ENCODE measurements around the gene KLHL22. TPM values are rescaled to one million over a fixed set of nuclear protein-coding genes. Genes with fewer than 3 reads are reported as not detected.

Gene KLHL22
- total RNA-seq, 1 donor from 2014 or later = 58.4 TPM

DNA sequence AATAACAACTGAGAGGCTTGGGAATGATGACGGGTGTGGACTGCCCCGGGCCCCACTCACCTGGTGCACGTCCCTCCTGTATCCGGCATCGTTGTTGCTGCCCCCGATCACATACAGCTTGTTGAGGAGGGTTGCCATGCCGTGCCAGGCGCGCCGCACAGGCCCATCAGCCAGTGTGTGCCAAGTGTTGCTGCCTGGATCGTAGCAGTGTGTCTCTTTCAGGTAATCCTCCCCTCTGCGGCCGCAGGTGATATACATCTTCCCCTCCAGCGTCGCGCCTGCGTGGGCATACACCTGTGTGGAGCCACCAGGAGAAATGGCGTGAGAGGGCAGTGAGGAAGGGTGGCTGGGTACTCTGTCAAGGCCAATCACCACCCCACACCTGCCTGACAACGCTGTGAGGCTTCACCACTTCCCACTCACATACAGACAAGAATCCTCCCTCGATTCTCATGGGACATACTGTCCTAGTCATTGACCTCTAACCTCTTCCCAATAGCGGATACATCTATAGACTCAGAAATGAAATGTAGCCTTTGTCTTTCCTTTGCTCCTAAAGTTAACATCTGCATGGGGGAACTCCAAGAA is 49.1 kb downstream of the KLHL22 start:
- DNase-seq (ENCODE audit: low spot score in 2 of 2, unreplicated experiment in 2 of 2) = no peak
- H3K9me3 Mint-ChIP-seq = no peaks in the 10 kb centered on the region
- TF ChIP-seq, protein P1, sequence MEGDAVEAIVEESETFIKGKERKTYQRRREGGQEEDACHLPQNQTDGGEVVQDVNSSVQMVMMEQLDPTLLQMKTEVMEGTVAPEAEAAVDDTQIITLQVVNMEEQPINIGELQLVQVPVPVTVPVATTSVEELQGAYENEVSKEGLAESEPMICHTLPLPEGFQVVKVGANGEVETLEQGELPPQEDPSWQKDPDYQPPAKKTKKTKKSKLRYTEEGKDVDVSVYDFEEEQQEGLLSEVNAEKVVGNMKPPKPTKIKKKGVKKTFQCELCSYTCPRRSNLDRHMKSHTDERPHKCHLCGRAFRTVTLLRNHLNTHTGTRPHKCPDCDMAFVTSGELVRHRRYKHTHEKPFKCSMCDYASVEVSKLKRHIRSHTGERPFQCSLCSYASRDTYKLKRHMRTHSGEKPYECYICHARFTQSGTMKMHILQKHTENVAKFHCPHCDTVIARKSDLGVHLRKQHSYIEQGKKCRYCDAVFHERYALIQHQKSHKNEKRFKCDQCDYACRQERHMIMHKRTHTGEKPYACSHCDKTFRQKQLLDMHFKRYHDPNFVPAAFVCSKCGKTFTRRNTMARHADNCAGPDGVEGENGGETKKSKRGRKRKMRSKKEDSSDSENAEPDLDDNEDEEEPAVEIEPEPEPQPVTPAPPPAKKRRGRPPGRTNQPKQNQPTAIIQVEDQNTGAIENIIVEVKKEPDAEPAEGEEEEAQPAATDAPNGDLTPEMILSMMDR (IDR thresholded peaks at IDR 0.05; ENCODE audit: unreplicated experiment) = no peak
- no peak overlapping the region for H3K4me3 Mint-ChIP-seq
- no peak overlapping the region for H3K27ac Mint-ChIP-seq
- no peaks in the 10 kb centered on the region for H3K27me3 Mint-ChIP-seq (ENCODE audit: low read depth)
- H3K36me3 Mint-ChIP-seq = peaks cover 39% of the 10 kb centered on the region
- H3K4me1 Mint-ChIP-seq = no peaks in the 10 kb centered on the region

- H3K27me3 Mint-ChIP-seq (ENCODE audit: low read depth) = no peaks in the 10 kb centered on the region
- peaks cover 23% of the 10 kb centered on the region for H3K36me3 Mint-ChIP-seq
- H3K4me1 Mint-ChIP-seq = no peaks in the 10 kb centered on the region
- H3K4me3 Mint-ChIP-seq = no peak overlapping the region
- no peaks in the 10 kb centered on the region for H3K9me3 Mint-ChIP-seq
- no peak for DNase-seq (ENCODE audit: low spot score in 2 of 2, unreplicated experiment in 2 of 2)
- H3K27ac Mint-ChIP-seq = no peak overlapping the region
- TF ChIP-seq, protein P1 (IDR thresholded peaks at IDR 0.05; ENCODE audit: unreplicated experiment) = no peak
Observed at GRCh38 chr22:20444325-20444724, 51.3 kb downstream of the KLHL22 start.

GRCh38 chr22:20442485-20443284 is 52.9 kb downstream of the KLHL22 start:
- no peaks in the 10 kb centered on the region for H3K27me3 Mint-ChIP-seq (ENCODE audit: low read depth)
- H3K27ac Mint-ChIP-seq = no peak overlapping the region
- no peak for DNase-seq (ENCODE audit: low spot score in 2 of 2, unreplicated experiment in 2 of 2)
- H3K36me3 Mint-ChIP-seq = peaks cover 23% of the 10 kb centered on the region
- no peak overlapping the region for H3K4me3 Mint-ChIP-seq
- H3K9me3 Mint-ChIP-seq = no peaks in the 10 kb centered on the region
- H3K4me1 Mint-ChIP-seq = peaks cover 4% of the 10 kb centered on the region
- TF ChIP-seq, protein P1 (IDR thresholded peaks at IDR 0.05; ENCODE audit: unreplicated experiment) = no peak

- no peak for DNase-seq (ENCODE audit: low spot score in 2 of 2, unreplicated experiment in 2 of 2)
- Mint-ChIP-seq H3K9me3 (no peaks in the 10 kb centered on the region), H3K4me1 (peaks cover 8% of the 10 kb centered on the region), H3K36me3 (peaks cover 23% of the 10 kb centered on the region), H3K27ac (no peak overlapping the region), H3K27me3 (ENCODE audit: low read depth) (no peaks in the 10 kb centered on the region), H3K4me3 (no peak overlapping the region)
- TF ChIP-seq, protein P1 (IDR thresholded peaks at IDR 0.05; ENCODE audit: unreplicated experiment) = no peak
Observed at GRCh38 chr22:20441631-20442484, 53.7 kb downstream of the KLHL22 start.

DNA sequence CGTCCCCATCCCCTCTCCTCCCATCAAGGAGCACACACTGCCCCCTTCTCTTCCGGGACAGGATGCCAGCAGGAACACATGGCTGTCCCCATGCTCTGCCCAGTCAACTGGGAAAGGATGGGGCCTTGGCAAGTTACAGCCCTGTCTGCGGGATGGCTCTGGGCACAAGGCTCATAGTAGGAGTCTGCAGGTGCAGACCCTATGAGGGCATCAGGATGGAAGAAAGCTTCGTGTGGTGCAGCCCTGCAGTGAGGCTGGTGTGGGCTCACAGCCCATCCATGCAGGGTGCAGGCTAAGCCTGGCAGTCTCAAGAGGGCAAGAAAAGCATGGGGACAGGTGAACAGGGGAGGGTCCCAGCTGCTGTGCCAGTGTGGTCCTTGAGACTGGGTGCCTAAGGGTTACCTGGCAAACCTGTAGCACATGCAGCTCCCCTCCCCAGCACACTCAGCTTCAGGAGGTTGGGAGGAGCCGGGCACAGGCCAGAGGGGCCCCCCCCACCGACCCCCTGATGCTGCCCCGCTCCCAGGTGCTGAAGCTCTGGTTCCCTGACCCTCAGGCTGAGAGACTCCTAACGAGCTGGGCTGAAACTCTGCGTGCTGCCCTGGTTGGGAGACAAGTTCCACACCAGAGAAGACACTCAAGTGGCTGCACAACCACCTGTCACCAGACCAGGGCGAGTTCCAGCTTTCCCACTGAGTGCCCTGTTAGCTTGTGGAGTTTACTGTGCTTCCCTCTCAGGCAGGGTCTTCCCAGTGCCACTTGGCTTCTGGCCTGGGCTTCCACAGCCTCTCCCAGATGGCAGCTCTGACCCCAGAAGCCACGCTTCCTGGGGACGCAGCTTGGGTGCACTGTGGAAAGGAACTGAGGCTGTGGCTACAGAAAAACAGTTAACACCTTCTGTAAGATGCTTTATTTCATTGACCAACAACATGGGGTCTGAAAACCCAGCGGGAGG is 54.7 kb downstream of the KLHL22 start:
- TF ChIP-seq, protein P1 (IDR thresholded peaks at IDR 0.05; ENCODE audit: unreplicated experiment) = no peak
- Mint-ChIP-seq H3K27ac (no peak overlapping the region), H3K4me3 (no peak overlapping the region), H3K9me3 (no peaks in the 10 kb centered on the region), H3K27me3 (ENCODE audit: low read depth) (no peaks in the 10 kb centered on the region), H3K4me1 (peaks cover 11% of the 10 kb centered on the region), H3K36me3 (peaks cover 16% of the 10 kb centered on the region)
- DNase-seq (ENCODE audit: low spot score in 2 of 2, unreplicated experiment in 2 of 2) = no peak

Measured in mesothelial cell of epicardium (in vitro differentiated cells).